Keratinocyte (primary cell): ENCODE results near the gene DSG1.

ENCODE experiments used
- CTCF ChIP-seq, 3 experiments: IDR thresholded peaks in 1 of 3; conservative IDR thresholded peaks in 1 of 3; optimal IDR thresholded peaks in 1 of 3; 2 replicates in 2 of 3; 3 replicates in 1 of 3; pipeline versions ENCODE3 to v1.5.1; 2011; ENCODE audit warnings: low read length in 3 of 3, mild to moderate bottlenecking in 3 of 3, moderate library complexity in 2 of 3, control low read depth in 1 of 3, inconsistent platforms in 1 of 3; ENCODE audit not compliant: insufficient read depth in 2 of 3; ENCODE audit errors: extremely low read depth in 1 of 3
- EZH2 ChIP-seq: IDR thresholded peaks from one replicate; pipeline ENCODE4 v1.6.1; 2012; ENCODE audit warnings: inconsistent platforms, mild to moderate bottlenecking, low read length, moderate library complexity

GRCh38 chr18:31343454-31343853 lies 25.5 kb downstream of the DSG1 start:
- no peak for TF ChIP-seq CTCF (optimal IDR thresholded peaks at IDR 0.05 in 1 of 3, IDR thresholded peaks at IDR 0.05 in 1 of 3, conservative IDR thresholded peaks at IDR 0.05 in 1 of 3; ENCODE audit: extremely low read depth in 1 of 3, insufficient read depth in 2 of 3, low read length in 3 of 3)
- TF ChIP-seq EZH2 = no peak
